MCF 10A (cell line): ENCODE data around the gene NFKBIZ. TPM values are rescaled to one million over a fixed set of nuclear protein-coding genes. Genes with fewer than 3 reads are reported as not detected.
A peak's percentile ranks its signal among the peaks of the same experiment; 100 is the strongest.

ENCODE experiments used
- BruUV-seq: library from RNA; stranded (reverse); fragments of 400-500 nt; replicated peaks from 2 replicates; lab custom pipeline; 2021; lab: Mats Ljungman, UMichigan
- CTCF ChIA-PET: fragments of 300-600 bp; sonication (Branson Sonifier 250); formaldehyde crosslinking; extraction: SDS; loops from one replicate; lab custom pipeline; 2021; ENCODE audit warnings: antibody characterized with exemption, inconsistent platforms; lab: Yijun Ruan, JAX
- POLR2A ChIA-PET: fragments of 300-600, 350-650 bp; sonication (Branson Sonifier 250); formaldehyde crosslinking; extraction: SDS; loops from one replicate; lab custom pipeline; 2020; ENCODE audit warnings: antibody characterized with exemption, inconsistent platforms; lab: Yijun Ruan, JAX
- DNase-seq: peaks from one replicate; pipeline ENCODE4 v3.0.0-alpha.2; 2018; ENCODE audit not compliant: unreplicated experiment
- H3K27ac Mint-ChIP-seq: one replicate; pipeline ENCODE4 v1.8.0; 2022; ENCODE audit warnings: mild to moderate bottlenecking, low read depth, mixed read lengths; ENCODE audit not compliant: unreplicated experiment
- H3K27me3 Mint-ChIP-seq: one replicate; pipeline ENCODE4 v1.8.0; 2022; ENCODE audit warnings: mixed read lengths; ENCODE audit not compliant: insufficient read depth, unreplicated experiment
- H3K36me3 Mint-ChIP-seq: one replicate; pipeline ENCODE4 v1.8.0; 2022; ENCODE audit warnings: mild to moderate bottlenecking, moderate library complexity, mixed read lengths; ENCODE audit not compliant: insufficient read depth, unreplicated experiment
- H3K4me1 Mint-ChIP-seq: one replicate; pipeline ENCODE4 v1.8.0; 2022; ENCODE audit warnings: mixed read lengths; ENCODE audit not compliant: insufficient read depth, unreplicated experiment
- H3K4me3 Mint-ChIP-seq: one replicate; pipeline ENCODE4 v1.8.0; 2022; ENCODE audit warnings: mild to moderate bottlenecking, moderate library complexity, mixed read lengths; ENCODE audit not compliant: unreplicated experiment
- H3K9me3 Mint-ChIP-seq: one replicate; pipeline ENCODE4 v1.8.0; 2022; ENCODE audit warnings: mixed read lengths; ENCODE audit not compliant: unreplicated experiment
- intact Hi-C: fragments of 100-400 bp; cut with micrococcal nuclease; formaldehyde crosslinking; loops from 2 replicates; pipeline ENCODE4 v1.14.1; 2022
- total RNA-seq: library from RNA; stranded (reverse); gene quantifications from 2 replicates; pipeline ENCODE4 v1.2.3, GENCODE V29; 2022
- TF ChIP-seq, protein P1 (sequence below): fragments of 200-600 bp; IDR thresholded peaks from one replicate; pipeline ENCODE4 v1.8.0; 2022; ENCODE audit warnings: antibody characterized with exemption, mild to moderate bottlenecking; ENCODE audit not compliant: unreplicated experiment

NFKBIZ gene
- total RNA-seq, 1 experiment from 2014 or later: 58.8 TPM

DNA sequence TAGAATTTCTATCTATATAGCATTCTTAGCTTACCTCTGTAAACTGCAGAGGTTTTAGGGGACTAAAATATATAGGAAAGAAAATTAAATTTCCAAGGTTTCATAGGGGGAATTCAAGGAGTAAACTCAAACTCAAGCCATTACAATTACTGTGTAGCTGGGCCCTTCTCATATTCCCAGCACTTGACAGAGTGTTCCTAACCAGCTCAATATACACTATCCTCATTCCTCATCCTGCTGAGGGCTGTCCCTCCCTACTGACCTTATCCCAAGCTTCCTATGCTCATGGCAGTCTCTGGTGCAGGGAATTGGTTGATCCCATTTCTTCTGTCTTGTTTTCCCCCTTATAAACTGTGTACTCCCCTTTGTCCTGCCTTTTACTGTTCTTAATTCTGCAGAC lies 36.4 kb upstream of the NFKBIZ start:
- Mint-ChIP-seq H3K4me3 (no peak overlapping the region), H3K9me3 (no peaks in the 10 kb centered on the region), H3K27ac (no peak overlapping the region), H3K36me3 (peaks cover 6% of the 10 kb centered on the region), H3K27me3 (no peaks in the 10 kb centered on the region), H3K4me1 (peaks cover 10% of the 10 kb centered on the region)
- BruUV-seq: no TSS peak
- POLR2A ChIA-PET: interaction anchor here (0.8 to 3.0 kb wide), 2 partner anchors 55 to 413 kb away, joined by 3 to 26 read pairs; no protein-coding TSS in a partner anchor
- TF ChIP-seq, protein P1, sequence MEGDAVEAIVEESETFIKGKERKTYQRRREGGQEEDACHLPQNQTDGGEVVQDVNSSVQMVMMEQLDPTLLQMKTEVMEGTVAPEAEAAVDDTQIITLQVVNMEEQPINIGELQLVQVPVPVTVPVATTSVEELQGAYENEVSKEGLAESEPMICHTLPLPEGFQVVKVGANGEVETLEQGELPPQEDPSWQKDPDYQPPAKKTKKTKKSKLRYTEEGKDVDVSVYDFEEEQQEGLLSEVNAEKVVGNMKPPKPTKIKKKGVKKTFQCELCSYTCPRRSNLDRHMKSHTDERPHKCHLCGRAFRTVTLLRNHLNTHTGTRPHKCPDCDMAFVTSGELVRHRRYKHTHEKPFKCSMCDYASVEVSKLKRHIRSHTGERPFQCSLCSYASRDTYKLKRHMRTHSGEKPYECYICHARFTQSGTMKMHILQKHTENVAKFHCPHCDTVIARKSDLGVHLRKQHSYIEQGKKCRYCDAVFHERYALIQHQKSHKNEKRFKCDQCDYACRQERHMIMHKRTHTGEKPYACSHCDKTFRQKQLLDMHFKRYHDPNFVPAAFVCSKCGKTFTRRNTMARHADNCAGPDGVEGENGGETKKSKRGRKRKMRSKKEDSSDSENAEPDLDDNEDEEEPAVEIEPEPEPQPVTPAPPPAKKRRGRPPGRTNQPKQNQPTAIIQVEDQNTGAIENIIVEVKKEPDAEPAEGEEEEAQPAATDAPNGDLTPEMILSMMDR: no peak
- intact Hi-C loops: loop anchor here (1.0 to 5.0 kb wide), 3 partner anchors 39 to 724 kb away; no protein-coding TSS in a partner anchor
- DNase-seq: no peak
- CTCF ChIA-PET: interaction anchor here (0.5 to 21.4 kb wide), 13 partner anchors 9 to 772 kb away, joined by 3 to 795 read pairs (median 5); partner anchors contain the start of gene NFKBIZ

DNA sequence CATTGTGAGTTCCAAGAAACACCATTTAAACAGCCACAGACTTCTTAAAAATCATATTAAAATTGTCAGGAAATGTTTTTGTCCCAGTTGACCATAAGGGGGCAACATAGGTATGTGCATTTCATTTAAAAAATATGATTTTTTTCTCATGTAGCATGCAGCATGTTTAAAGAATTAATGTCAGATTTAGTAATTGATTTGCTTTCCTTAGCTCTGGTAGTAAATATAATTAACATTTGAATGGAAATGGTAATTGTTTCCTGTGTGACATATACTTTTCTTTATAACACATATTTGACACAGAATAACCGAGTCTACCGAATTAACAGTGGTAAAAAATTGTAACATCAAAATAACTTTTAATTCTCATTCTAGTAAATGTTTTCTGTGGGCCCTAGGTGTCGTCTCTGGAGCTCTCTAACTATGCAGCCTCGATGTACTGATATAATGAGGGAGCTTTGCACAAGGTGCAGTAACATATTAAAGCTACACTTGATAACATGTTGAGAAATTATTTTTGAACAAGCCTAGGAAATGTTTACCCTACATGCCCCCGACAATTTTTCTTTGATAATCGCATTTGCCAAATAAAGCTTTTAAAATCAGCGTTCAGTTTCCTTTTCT lies 35.4 kb upstream of the NFKBIZ start:
- H3K4me1 Mint-ChIP-seq: peaks cover 8% of the 10 kb centered on the region
- no TSS peak for BruUV-seq
- POLR2A ChIA-PET: interaction anchor here (0.9 to 3.0 kb wide), 5 partner anchors 14 to 411 kb away, joined by 3 to 26 read pairs (median 9); partner anchors contain the start of gene NFKBIZ
- H3K4me3 Mint-ChIP-seq: no peak overlapping the region
- intact Hi-C loops: loop anchor here (1.0 to 5.0 kb wide), 3 partner anchors 38 to 723 kb away; no protein-coding TSS in a partner anchor
- H3K36me3 Mint-ChIP-seq: peaks cover 6% of the 10 kb centered on the region
- no peak overlapping the region for H3K27ac Mint-ChIP-seq
- CTCF ChIA-PET: interaction anchor here (0.6 to 21.4 kb wide), 26 partner anchors 8 to 1306 kb away, joined by 3 to 795 read pairs (median 4); partner anchors contain the start of gene NFKBIZ
- H3K9me3 Mint-ChIP-seq: no peaks in the 10 kb centered on the region
- DNase-seq: peak; percentile 27
- H3K27me3 Mint-ChIP-seq: no peaks in the 10 kb centered on the region
- TF ChIP-seq, protein P1: peak; percentile 59

- H3K36me3 Mint-ChIP-seq: peaks cover 6% of the 10 kb centered on the region
- no peaks in the 10 kb centered on the region for H3K4me1 Mint-ChIP-seq
- H3K4me3 Mint-ChIP-seq: no peak overlapping the region
Measured at GRCh38 chr3:101814835-101815234, 34.5 kb upstream of the NFKBIZ start.

More at GRCh38 chr3:101814835-101815234, 34.5 kb upstream of the NFKBIZ start:
- H3K27me3 Mint-ChIP-seq: no peaks in the 10 kb centered on the region
- H3K27ac Mint-ChIP-seq: no peak overlapping the region
- intact Hi-C loops: loop anchor here (5.0 kb wide), 2 partner anchors 37 to 722 kb away; no protein-coding TSS in a partner anchor
- ChIA-PET CTCF (interaction anchor here (0.9 to 21.4 kb wide), 17 partner anchors 9 to 724 kb away, joined by 3 to 795 read pairs (median 6); partner anchors contain the start of gene NFKBIZ), POLR2A (interaction anchor here (1.3 to 3.0 kb wide), 3 partner anchors 13 to 411 kb away, joined by 9 to 26 read pairs (median 11); partner anchors contain the start of gene NFKBIZ)
- TF ChIP-seq, protein P1: no peak
- BruUV-seq: no TSS peak
- DNase-seq: no peak
- no peaks in the 10 kb centered on the region for H3K9me3 Mint-ChIP-seq
